Spleen (tissue), 7 donors: ENCODE data around the gene NUP98.

Experiments used
- CTCF ChIP-seq, 11 experiments: fragments of 200-600 bp in 7 of 11; fragments of 450-650 bp in 4 of 11; sonication (generic) in 4 of 11; IDR thresholded peaks in 8 of 11; conservative IDR thresholded peaks in 3 of 11; 1 replicate in 7 of 11; 2 replicates in 4 of 11; pipeline versions ENCODE4 v1.4.0 to v1.8.0; 2016 to 2021; ENCODE audit warnings: antibody characterized with exemption in 11 of 11, inconsistent platforms in 4 of 11, mild to moderate bottlenecking in 1 of 11
- POLR2AphosphoS5 ChIP-seq, 3 donors: sonication (generic); formaldehyde crosslinking; IDR thresholded peaks; one replicate each; pipeline ENCODE4 v1.5.1; 2017; ENCODE audit warnings: antibody characterized with exemption in 3 of 3
- donor health status: DM: no; HTN: no; CAD: no; lungs with moderate emphysema.
- donor health status: DM: no; HTN: no; CAD: no.
- donor health status: DM: no; HTN: no; CAD: no.

- no peak for TF ChIP-seq CTCF (IDR thresholded peaks at IDR 0.05 in 8 of 11, conservative IDR thresholded peaks at IDR 0.05 in 3 of 11)
- peak in 1 of 3 donors; percentile 28 for TF ChIP-seq POLR2AphosphoS5 (IDR thresholded peaks at IDR 0.05)
These were observed 38.4 kb upstream of the NUP98 start for GRCh38 chr11:3835751-3836150.
